Ovary (tissue), 3 donors: Measurements from ENCODE around the gene ARHGAP18.

ENCODE experiments used
- CTCF ChIP-seq, 3 donors: fragments of 450-650 bp in 2 of 3; fragments of 200-600 bp in 1 of 3; IDR thresholded peaks; one replicate each; pipeline versions ENCODE4 v1.5.1 to v1.8.0; 2016 to 2022; ENCODE audit warnings: antibody characterized with exemption in 3 of 3, mild to moderate bottlenecking in 1 of 3
- EP300 ChIP-seq: sonication (generic); formaldehyde crosslinking; IDR thresholded peaks from one replicate; pipeline ENCODE4 v1.6.1; 2017; ENCODE audit warnings: antibody characterized with exemption
- POLR2A ChIP-seq: fragments of 450-650 bp; IDR thresholded peaks from one replicate; pipeline ENCODE4 v1.6.1; 2017; ENCODE audit warnings: antibody characterized with exemption, mild to moderate bottlenecking, moderate library complexity
- donor health status: DM: no; HTN: no; CAD: no.

GRCh38 chr6:129660346-129660676 is 49.7 kb downstream of the ARHGAP18 start:
- TF ChIP-seq CTCF (IDR thresholded peaks at IDR 0.05), result no peak
- no peak for TF ChIP-seq POLR2A
- TF ChIP-seq EP300, result no peak
